Liver (tissue), 3 donors: ENCODE measurements around the gene ZNF358.

Experiments used
- GABPA ChIP-seq, 2 donors: IDR thresholded peaks in 1 of 2; conservative IDR thresholded peaks in 1 of 2; 2 replicates each; pipeline ENCODE4 v1.6.1; 2016; ENCODE audit warnings: antibody characterized with exemption in 2 of 2, mild to moderate bottlenecking in 1 of 2, moderate library complexity in 1 of 2
- JUND ChIP-seq, 2 donors: IDR thresholded peaks; 2 replicates each; pipeline ENCODE4 v1.6.1; 2016; ENCODE audit warnings: antibody characterized with exemption in 2 of 2
- MAX ChIP-seq: IDR thresholded peaks from 2 replicates; pipeline ENCODE4 v1.6.1; 2016; ENCODE audit warnings: antibody characterized with exemption
- REST ChIP-seq: IDR thresholded peaks from 2 replicates; pipeline ENCODE4 v1.6.1; 2016; ENCODE audit warnings: antibody characterized with exemption, mild to moderate bottlenecking
- SP1 ChIP-seq: IDR thresholded peaks from 2 replicates; pipeline ENCODE4 v1.6.1; 2018; ENCODE audit warnings: antibody characterized with exemption, mild to moderate bottlenecking
- TF ChIP-seq, protein P1 (sequence below): fragments of 150-350 bp; IDR thresholded peaks from 2 replicates; pipeline ENCODE4 v1.5.1; 2017; ENCODE audit warnings: improper control_type of control experiment, low read depth, low read length; ENCODE audit not compliant: missing input control
- donor health status: healthy.
- donor health status: healthy.

GRCh38 chr19:7476241-7476640 lies 39.7 kb upstream of the ZNF358 start:
- TF ChIP-seq, protein P1, sequence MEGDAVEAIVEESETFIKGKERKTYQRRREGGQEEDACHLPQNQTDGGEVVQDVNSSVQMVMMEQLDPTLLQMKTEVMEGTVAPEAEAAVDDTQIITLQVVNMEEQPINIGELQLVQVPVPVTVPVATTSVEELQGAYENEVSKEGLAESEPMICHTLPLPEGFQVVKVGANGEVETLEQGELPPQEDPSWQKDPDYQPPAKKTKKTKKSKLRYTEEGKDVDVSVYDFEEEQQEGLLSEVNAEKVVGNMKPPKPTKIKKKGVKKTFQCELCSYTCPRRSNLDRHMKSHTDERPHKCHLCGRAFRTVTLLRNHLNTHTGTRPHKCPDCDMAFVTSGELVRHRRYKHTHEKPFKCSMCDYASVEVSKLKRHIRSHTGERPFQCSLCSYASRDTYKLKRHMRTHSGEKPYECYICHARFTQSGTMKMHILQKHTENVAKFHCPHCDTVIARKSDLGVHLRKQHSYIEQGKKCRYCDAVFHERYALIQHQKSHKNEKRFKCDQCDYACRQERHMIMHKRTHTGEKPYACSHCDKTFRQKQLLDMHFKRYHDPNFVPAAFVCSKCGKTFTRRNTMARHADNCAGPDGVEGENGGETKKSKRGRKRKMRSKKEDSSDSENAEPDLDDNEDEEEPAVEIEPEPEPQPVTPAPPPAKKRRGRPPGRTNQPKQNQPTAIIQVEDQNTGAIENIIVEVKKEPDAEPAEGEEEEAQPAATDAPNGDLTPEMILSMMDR: no peak
- no peak for TF ChIP-seq MAX
- TF ChIP-seq SP1: no peak
- TF ChIP-seq GABPA (IDR thresholded peaks at IDR 0.05 in 1 of 2, conservative IDR thresholded peaks at IDR 0.05 in 1 of 2): no peak
- TF ChIP-seq REST: no peak
- TF ChIP-seq JUND (IDR thresholded peaks at IDR 0.05): no peak
